ENCODE measurements around the gene PIM2. TPM values are rescaled to one million over a fixed set of nuclear protein-coding genes. Genes with fewer than 3 reads are reported as not detected.

PIM2 gene
- polyA plus RNA-seq (2013) = 5.0 and 5.4 TPM in 2 replicates

DNA sequence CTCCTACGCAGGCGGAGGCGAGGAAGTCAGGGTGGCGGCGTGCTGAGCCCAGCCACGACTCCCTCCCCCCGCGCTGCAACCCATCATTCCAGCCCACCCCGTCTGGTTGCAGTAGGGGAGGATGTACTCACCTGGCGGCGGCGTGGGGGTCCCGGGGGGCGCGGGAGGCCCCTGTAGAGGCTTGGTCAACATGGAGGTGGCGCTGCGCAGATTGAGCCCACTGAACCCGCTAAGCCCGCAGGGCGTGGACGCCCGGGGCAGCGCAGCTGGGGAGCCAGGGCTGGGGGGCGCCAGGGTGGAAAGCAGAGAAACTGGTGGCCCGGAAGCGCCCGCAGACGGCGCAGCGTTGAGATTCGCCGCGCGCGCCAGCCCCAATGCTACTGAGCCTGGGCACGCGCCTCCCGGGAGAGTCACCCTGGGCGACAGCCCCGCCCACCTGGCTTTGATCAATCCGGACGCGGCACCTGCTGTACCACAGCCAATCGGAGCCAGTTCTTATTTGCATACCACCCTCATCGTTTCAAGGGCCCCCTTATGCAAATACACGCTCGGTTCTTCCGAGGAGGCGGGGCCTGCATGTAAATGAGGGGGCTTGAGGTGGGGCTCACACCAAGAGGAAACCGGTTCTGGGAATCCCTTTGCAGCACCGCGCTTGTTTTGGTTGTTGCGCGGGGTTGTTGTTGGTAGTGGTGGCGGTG is at the start of gene PIM2:
Gene PIM2, minus strand, starts transcription at position 382 of the 698 bp plus-strand sequence. Its CDS starts 190 bp downstream, at position 192.
- Histone ChIP-seq H3K4me3 (ENCODE audit: low read depth, low read length) (peak within 1 kb of the TSS; percentile 73), H3K36me3 (ENCODE audit: control insufficient read depth in 1 of 2, insufficient read depth in 2 of 2, low read length in 2 of 2) (peaks cover 20 to 25% of the 10 kb centered on the region in 2 experiments), H2BK12ac (ENCODE audit: low read length) (no peak within 1 kb of the TSS), H4K8ac (ENCODE audit: low read depth, low read length) (no peak within 1 kb of the TSS), H4K91ac (ENCODE audit: low read depth, low read length) (no peak within 1 kb of the TSS), H3K9me3 (ENCODE audit: insufficient read depth, low read depth, low read length) (no peaks in the 10 kb centered on the region), H3K4me1 (ENCODE audit: control insufficient read depth in 1 of 2, insufficient read depth in 2 of 2, low read length in 2 of 2) (peaks cover 5 to 14% of the 10 kb centered on the region in 2 experiments), H3K23ac (ENCODE audit: low read length) (no peak within 1 kb of the TSS), H2BK5ac (ENCODE audit: low read depth, low read length, poor library complexity) (no peak within 1 kb of the TSS), H3K79me1 (ENCODE audit: low read length) (no peaks in the 10 kb centered on the region), H3K27ac (ENCODE audit: low read depth, low read length) (peak within 1 kb of the TSS; percentile 33), H4K12ac (ENCODE audit: low read depth, low read length) (no peak within 1 kb of the TSS), H2BK120ac (ENCODE audit: insufficient read depth, low read length, poor library complexity) (no peak within 1 kb of the TSS), H3K14ac (ENCODE audit: low read length) (no peak within 1 kb of the TSS), H3K4ac (ENCODE audit: low read depth, low read length) (no peak within 1 kb of the TSS), H2AFZ (ENCODE audit: insufficient read depth, low read length, poor library complexity) (peak within 1 kb of the TSS; percentile 66), H3K79me2 (ENCODE audit: control insufficient read depth, insufficient read depth, low read length, poor library complexity) (no peaks in the 10 kb centered on the region), H3K27me3 (ENCODE audit: insufficient read depth, low read length) (no peaks in the 10 kb centered on the region), H3K4me2 (ENCODE audit: low read length) (peak within 1 kb of the TSS; percentile 89), H2AK5ac (ENCODE audit: low read length) (no peak within 1 kb of the TSS), H3K9ac (ENCODE audit: low read length) (peak within 1 kb of the TSS; percentile 58), H3K18ac (ENCODE audit: low read length) (no peak within 1 kb of the TSS)
- WGBS (ENCODE audit: extremely low coverage, insufficient coverage, insufficient read length) = no CpG with 5 or more reads among the region's 55 CpGs
- peak; percentile 82 to 83 for DNase-seq

DNA sequence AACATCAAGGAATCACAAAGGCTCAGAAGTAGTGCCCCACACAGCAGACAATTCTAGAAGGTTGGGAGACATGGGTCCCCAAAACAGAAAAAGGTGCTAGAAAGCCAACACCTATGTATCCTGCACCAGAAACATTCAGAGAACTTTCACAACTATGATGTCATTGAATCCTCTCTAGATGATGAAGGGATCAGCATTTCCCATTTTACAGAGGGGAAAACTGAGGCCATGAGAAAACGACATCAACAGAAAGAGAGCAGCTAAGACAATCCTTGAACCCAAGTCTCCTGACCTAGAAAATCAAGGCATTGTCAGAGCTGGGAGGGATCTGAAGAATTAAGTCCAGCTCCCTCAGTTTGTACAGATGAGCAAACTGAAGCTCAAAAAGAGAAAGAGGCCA is 49.6 kb upstream of the PIM2 start:
- H2AK5ac ChIP-seq (ENCODE audit: low read length) = no peak overlapping the region
- H4K8ac ChIP-seq (ENCODE audit: low read depth, low read length) = no peak overlapping the region
- H3K14ac ChIP-seq (ENCODE audit: low read length) = no peak overlapping the region
- no peak overlapping the region for H2BK5ac ChIP-seq (ENCODE audit: low read depth, low read length, poor library complexity)
- no peak overlapping the region for H3K4me2 ChIP-seq (ENCODE audit: low read length)
- no peak overlapping the region for H3K18ac ChIP-seq (ENCODE audit: low read length)
- DNase-seq = no peak
- no peaks in the 10 kb centered on the region for H3K79me2 ChIP-seq (ENCODE audit: control insufficient read depth, insufficient read depth, low read length, poor library complexity)
- H4K91ac ChIP-seq (ENCODE audit: low read depth, low read length) = no peak overlapping the region
- no peak overlapping the region for H3K9ac ChIP-seq (ENCODE audit: low read length)
- H3K4me3 ChIP-seq (ENCODE audit: low read depth, low read length) = no peak overlapping the region
- WGBS (ENCODE audit: extremely low coverage, insufficient coverage, insufficient read length) = no CpG with 5 or more reads among the region's 1 CpG
- no peak overlapping the region for H3K27ac ChIP-seq (ENCODE audit: low read depth, low read length)
- H3K27me3 ChIP-seq (ENCODE audit: insufficient read depth, low read length) = no peaks in the 10 kb centered on the region
- no peak overlapping the region for H2BK120ac ChIP-seq (ENCODE audit: insufficient read depth, low read length, poor library complexity)
- H3K23ac ChIP-seq (ENCODE audit: low read length) = no peak overlapping the region
- no peak overlapping the region for H2AFZ ChIP-seq (ENCODE audit: insufficient read depth, low read length, poor library complexity)
- H3K36me3 ChIP-seq (ENCODE audit: control insufficient read depth in 1 of 2, insufficient read depth in 2 of 2, low read length in 2 of 2) = peaks cover under 1 to 4% of the 10 kb centered on the region in 2 experiments
- no peaks in the 10 kb centered on the region for H3K9me3 ChIP-seq (ENCODE audit: insufficient read depth, low read depth, low read length)
- no peak overlapping the region for H2BK12ac ChIP-seq (ENCODE audit: low read length)
- H3K4ac ChIP-seq (ENCODE audit: low read depth, low read length) = no peak overlapping the region
- H3K79me1 ChIP-seq (ENCODE audit: low read length) = no peaks in the 10 kb centered on the region
- no peak overlapping the region for H4K12ac ChIP-seq (ENCODE audit: low read depth, low read length)
- H3K4me1 ChIP-seq (ENCODE audit: control insufficient read depth in 1 of 2, insufficient read depth in 2 of 2, low read length in 2 of 2) = peaks cover 9 to 13% of the 10 kb centered on the region in 2 experiments

DNA sequence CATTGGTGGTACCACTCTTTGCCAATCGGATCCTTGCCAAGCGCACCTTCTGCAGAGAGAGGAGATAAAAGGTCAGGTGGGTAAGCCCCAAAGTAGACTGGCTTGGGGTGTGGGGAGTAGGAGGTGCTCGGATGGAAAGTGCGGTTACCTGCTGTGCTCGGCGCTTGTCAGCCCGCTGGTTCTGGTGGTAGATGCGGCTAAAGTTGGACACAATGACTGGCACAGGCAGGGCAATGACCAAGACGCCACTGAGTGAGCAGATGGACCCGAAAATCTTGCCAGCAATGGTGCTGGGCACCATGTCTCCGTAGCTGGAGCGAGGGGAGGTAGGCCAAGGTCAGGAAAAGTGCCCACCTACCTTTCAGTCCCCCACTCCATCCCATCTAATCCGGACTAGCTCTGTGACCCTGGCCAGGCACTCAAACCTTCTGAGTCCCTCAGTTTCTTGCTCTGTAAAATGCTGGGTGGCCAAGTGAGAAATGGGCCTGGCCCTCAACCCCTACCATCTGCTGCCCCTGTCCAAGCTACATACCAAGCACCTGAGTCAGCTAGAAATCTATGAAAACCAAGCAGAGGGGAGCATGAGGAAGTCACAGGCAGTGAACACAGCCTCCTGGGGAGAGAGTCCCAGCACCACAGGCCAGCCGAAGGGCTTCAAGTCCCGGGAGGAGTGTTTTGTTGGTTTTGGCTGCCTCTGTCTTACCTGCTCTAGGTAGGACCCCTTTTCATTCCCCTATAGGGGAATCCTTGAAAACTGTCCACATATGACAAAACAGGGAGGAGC is 48.2 kb upstream of the PIM2 start:
- H3K18ac ChIP-seq (ENCODE audit: low read length) = no peak overlapping the region
- H3K27me3 ChIP-seq (ENCODE audit: insufficient read depth, low read length) = no peaks in the 10 kb centered on the region
- H2BK5ac ChIP-seq (ENCODE audit: low read depth, low read length, poor library complexity) = no peak overlapping the region
- no peaks in the 10 kb centered on the region for H3K79me1 ChIP-seq (ENCODE audit: low read length)
- H2AK5ac ChIP-seq (ENCODE audit: low read length) = no peak overlapping the region
- no peak overlapping the region for H3K4me2 ChIP-seq (ENCODE audit: low read length)
- no peak overlapping the region for H4K91ac ChIP-seq (ENCODE audit: low read depth, low read length)
- H2BK12ac ChIP-seq (ENCODE audit: low read length) = no peak overlapping the region
- DNase-seq = no peak
- no peak overlapping the region for H3K4me3 ChIP-seq (ENCODE audit: low read depth, low read length)
- H3K4ac ChIP-seq (ENCODE audit: low read depth, low read length) = no peak overlapping the region
- H3K36me3 ChIP-seq (ENCODE audit: control insufficient read depth in 1 of 2, insufficient read depth in 2 of 2, low read length in 2 of 2) = peaks cover 0 to 4% of the 10 kb centered on the region in 2 experiments
- no CpG with 5 or more reads among the region's 15 CpGs for WGBS (ENCODE audit: extremely low coverage, insufficient coverage, insufficient read length)
- no peak overlapping the region for H3K27ac ChIP-seq (ENCODE audit: low read depth, low read length)
- H3K23ac ChIP-seq (ENCODE audit: low read length) = no peak overlapping the region
- peaks cover 9 to 10% of the 10 kb centered on the region in 2 experiments for H3K4me1 ChIP-seq (ENCODE audit: control insufficient read depth in 1 of 2, insufficient read depth in 2 of 2, low read length in 2 of 2)
- H3K14ac ChIP-seq (ENCODE audit: low read length) = no peak overlapping the region
- no peak overlapping the region for H2BK120ac ChIP-seq (ENCODE audit: insufficient read depth, low read length, poor library complexity)
- H3K9ac ChIP-seq (ENCODE audit: low read length) = no peak overlapping the region
- no peaks in the 10 kb centered on the region for H3K79me2 ChIP-seq (ENCODE audit: control insufficient read depth, insufficient read depth, low read length, poor library complexity)
- H4K8ac ChIP-seq (ENCODE audit: low read depth, low read length) = no peak overlapping the region
- no peak overlapping the region for H2AFZ ChIP-seq (ENCODE audit: insufficient read depth, low read length, poor library complexity)
- no peak overlapping the region for H4K12ac ChIP-seq (ENCODE audit: low read depth, low read length)
- no peaks in the 10 kb centered on the region for H3K9me3 ChIP-seq (ENCODE audit: insufficient read depth, low read depth, low read length)

DNA sequence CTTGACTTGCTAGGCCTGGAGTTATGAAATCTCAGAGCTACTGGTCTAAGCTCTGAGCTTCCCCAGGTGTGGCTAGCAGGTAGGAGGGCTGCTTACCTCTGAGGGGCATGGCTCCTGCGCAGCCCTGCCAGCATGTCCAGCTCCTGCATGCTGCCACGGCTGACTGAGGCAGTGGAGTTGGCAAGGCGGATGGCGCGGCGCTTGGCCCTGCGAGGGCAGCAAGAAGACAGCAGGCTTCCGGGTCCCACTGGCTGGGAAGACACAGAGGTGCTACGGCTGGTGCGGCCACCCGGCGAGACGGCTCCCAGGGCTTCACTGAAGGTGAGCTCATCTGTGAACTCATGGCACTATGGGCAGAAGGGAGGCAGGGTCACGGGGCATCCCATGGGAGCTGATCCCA is 47.1 kb upstream of the PIM2 start:
- no peak for DNase-seq
- no peaks in the 10 kb centered on the region for H3K9me3 ChIP-seq (ENCODE audit: insufficient read depth, low read depth, low read length)
- no CpG with 5 or more reads among the region's 14 CpGs for WGBS (ENCODE audit: extremely low coverage, insufficient coverage, insufficient read length)

More for the DNA sequence above, 47.1 kb upstream of the PIM2 start:
- Histone ChIP-seq H2AFZ (ENCODE audit: insufficient read depth, low read length, poor library complexity) (no peak overlapping the region), H2BK120ac (ENCODE audit: insufficient read depth, low read length, poor library complexity) (no peak overlapping the region), H3K4me2 (ENCODE audit: low read length) (no peak overlapping the region), H4K91ac (ENCODE audit: low read depth, low read length) (no peak overlapping the region), H3K27ac (ENCODE audit: low read depth, low read length) (no peak overlapping the region), H2AK5ac (ENCODE audit: low read length) (no peak overlapping the region), H3K18ac (ENCODE audit: low read length) (no peak overlapping the region), H3K9ac (ENCODE audit: low read length) (no peak overlapping the region), H3K36me3 (ENCODE audit: control insufficient read depth in 1 of 2, insufficient read depth in 2 of 2, low read length in 2 of 2) (peaks cover 0 to 4% of the 10 kb centered on the region in 2 experiments), H3K4me3 (ENCODE audit: low read depth, low read length) (no peak overlapping the region), H3K79me2 (ENCODE audit: control insufficient read depth, insufficient read depth, low read length, poor library complexity) (no peaks in the 10 kb centered on the region), H2BK12ac (ENCODE audit: low read length) (no peak overlapping the region), H3K4me1 (ENCODE audit: control insufficient read depth in 1 of 2, insufficient read depth in 2 of 2, low read length in 2 of 2) (peaks cover 5 to 8% of the 10 kb centered on the region in 2 experiments), H3K23ac (ENCODE audit: low read length) (no peak overlapping the region), H3K14ac (ENCODE audit: low read length) (no peak overlapping the region), H2BK5ac (ENCODE audit: low read depth, low read length, poor library complexity) (no peak overlapping the region), H4K8ac (ENCODE audit: low read depth, low read length) (no peak overlapping the region), H3K4ac (ENCODE audit: low read depth, low read length) (no peak overlapping the region), H4K12ac (ENCODE audit: low read depth, low read length) (no peak overlapping the region), H3K27me3 (ENCODE audit: insufficient read depth, low read length) (no peaks in the 10 kb centered on the region), H3K79me1 (ENCODE audit: low read length) (no peaks in the 10 kb centered on the region)

Data from trophoblast cell (in vitro differentiated cells and primary cell).